ENCODE results near the gene PANK4.

The PANK4 gene

GRCh38 chr1:2516946-2517345 lies 9.4 kb downstream of the PANK4 start:
- H3K27me3 ChIP-seq (ENCODE audit: control insufficient read depth, insufficient read depth, low read length) = no peaks in the 10 kb centered on the region
- no peaks in the 10 kb centered on the region for H3K79me2 ChIP-seq
- no peaks in the 10 kb centered on the region for H3K4me1 ChIP-seq
- H3K36me3 ChIP-seq (ENCODE audit: control insufficient read depth, insufficient read depth, low read length) = no peaks in the 10 kb centered on the region
- no peak overlapping the region for H3K4me2 ChIP-seq (ENCODE audit: low read length)
- no peak overlapping the region for H3K9ac ChIP-seq
- H3K27ac ChIP-seq = no peak overlapping the region
- TF ChIP-seq CTCF (IDR thresholded peaks at IDR 0.05) = no peak
- H3K9me3 ChIP-seq (ENCODE audit: control insufficient read depth, low read length) = no peaks in the 10 kb centered on the region
- no peak overlapping the region for H2AFZ ChIP-seq
- H3K4me3 ChIP-seq (ENCODE audit: low read depth, low read length) = no peak overlapping the region

DNA sequence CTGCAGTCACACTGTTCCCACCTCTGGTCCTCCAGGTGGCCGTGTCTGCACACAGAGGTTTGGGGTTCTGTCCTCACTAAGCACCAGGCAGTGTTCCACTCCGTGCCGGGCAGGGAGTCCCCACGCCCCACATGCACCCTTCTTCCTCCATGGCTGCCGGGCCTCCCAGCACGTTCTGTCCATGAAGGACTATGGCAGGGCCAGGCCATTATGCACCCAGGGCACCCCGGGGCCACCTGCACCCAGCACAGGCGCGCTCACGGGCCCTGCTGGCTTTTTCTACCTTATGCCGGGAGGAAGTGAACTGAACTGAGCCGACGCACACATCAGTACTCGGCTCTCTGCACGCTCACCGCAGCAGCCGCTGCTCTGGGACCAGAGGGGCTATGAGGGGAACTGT lies 10.3 kb downstream of the PANK4 start:
- H3K79me2 ChIP-seq = no peaks in the 10 kb centered on the region
- H3K36me3 ChIP-seq (ENCODE audit: control insufficient read depth, insufficient read depth, low read length) = no peaks in the 10 kb centered on the region
- no peaks in the 10 kb centered on the region for H3K9me3 ChIP-seq (ENCODE audit: control insufficient read depth, low read length)
- no peak overlapping the region for H3K27ac ChIP-seq
- H3K9ac ChIP-seq = no peak overlapping the region
- no peak overlapping the region for H2AFZ ChIP-seq
- no peaks in the 10 kb centered on the region for H3K27me3 ChIP-seq (ENCODE audit: control insufficient read depth, insufficient read depth, low read length)
- no peak for TF ChIP-seq CTCF (IDR thresholded peaks at IDR 0.05)
- H3K4me2 ChIP-seq (ENCODE audit: low read length) = no peak overlapping the region
- H3K4me1 ChIP-seq = no peaks in the 10 kb centered on the region
- H3K4me3 ChIP-seq (ENCODE audit: low read depth, low read length) = no peak overlapping the region

GRCh38 chr1:2515763-2516080 lies 10.7 kb downstream of the PANK4 start:
- no peak overlapping the region for H3K4me3 ChIP-seq (ENCODE audit: low read depth, low read length)
- no peak overlapping the region for H3K27ac ChIP-seq
- no peaks in the 10 kb centered on the region for H3K9me3 ChIP-seq (ENCODE audit: control insufficient read depth, low read length)
- H3K9ac ChIP-seq = no peak overlapping the region
- H2AFZ ChIP-seq = no peak overlapping the region
- no peaks in the 10 kb centered on the region for H3K79me2 ChIP-seq
- no peaks in the 10 kb centered on the region for H3K4me1 ChIP-seq
- no peak for TF ChIP-seq CTCF (IDR thresholded peaks at IDR 0.05)
- no peaks in the 10 kb centered on the region for H3K27me3 ChIP-seq (ENCODE audit: control insufficient read depth, insufficient read depth, low read length)
- H3K36me3 ChIP-seq (ENCODE audit: control insufficient read depth, insufficient read depth, low read length) = no peaks in the 10 kb centered on the region
- H3K4me2 ChIP-seq (ENCODE audit: low read length) = no peak overlapping the region

DNA sequence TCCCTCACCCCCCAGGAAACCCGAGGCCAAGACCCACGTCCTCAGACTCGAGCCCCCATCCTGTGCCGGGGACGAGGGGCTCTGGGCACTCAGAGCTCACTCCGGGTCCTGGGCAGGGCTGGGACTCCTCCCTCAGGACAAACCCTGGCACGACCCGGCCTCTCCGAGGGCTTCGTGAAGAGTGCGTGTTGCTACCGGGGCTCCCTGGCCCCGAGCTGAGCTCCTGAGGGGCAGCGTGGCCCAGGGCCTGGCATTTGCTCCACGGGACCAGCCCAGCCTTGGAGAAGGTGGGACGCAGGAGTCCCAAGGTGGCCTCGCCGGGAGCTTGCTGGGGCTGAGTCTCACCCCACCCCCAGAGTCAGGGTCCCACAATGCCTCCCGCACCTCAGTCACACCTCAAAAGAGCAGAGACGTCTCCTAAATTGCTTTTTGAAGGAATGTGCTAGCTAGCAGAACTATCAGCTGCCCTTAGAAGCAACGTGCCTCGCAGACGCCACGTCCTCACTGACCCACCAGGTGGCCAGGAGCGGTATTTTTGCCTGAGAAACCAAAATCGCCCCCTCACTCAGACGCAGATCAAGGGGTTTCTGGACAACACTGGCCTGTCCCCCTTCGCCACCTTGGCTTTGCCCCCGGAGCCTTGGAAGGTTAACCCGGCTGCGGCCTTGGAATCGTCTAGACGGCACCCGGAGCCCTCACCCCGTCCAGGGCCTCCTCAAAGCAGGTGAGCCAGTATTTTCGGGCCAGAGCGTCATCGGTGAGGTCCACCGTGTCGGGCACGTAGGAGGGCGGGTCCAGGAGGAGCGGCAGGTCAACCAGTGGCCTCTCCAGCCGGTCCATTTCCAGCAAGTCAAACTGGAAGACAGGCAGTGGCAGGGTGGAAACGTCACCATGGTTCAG lies 11.3 kb downstream of the PANK4 start:
- Histone ChIP-seq H3K4me1 (no peaks in the 10 kb centered on the region), H3K27me3 (ENCODE audit: control insufficient read depth, insufficient read depth, low read length) (no peaks in the 10 kb centered on the region), H3K9ac (no peak overlapping the region), H3K9me3 (ENCODE audit: control insufficient read depth, low read length) (no peaks in the 10 kb centered on the region), H3K4me3 (ENCODE audit: low read depth, low read length) (no peak overlapping the region), H2AFZ (no peak overlapping the region), H3K4me2 (ENCODE audit: low read length) (no peak overlapping the region), H3K27ac (no peak overlapping the region), H3K36me3 (ENCODE audit: control insufficient read depth, insufficient read depth, low read length) (no peaks in the 10 kb centered on the region), H3K79me2 (no peaks in the 10 kb centered on the region)
- no peak for TF ChIP-seq CTCF (IDR thresholded peaks at IDR 0.05)
